Prostate gland (tissue), 2 donors: ENCODE data around the gene SIRT3. TPM values are rescaled to one million over a fixed set of nuclear protein-coding genes. Genes with fewer than 3 reads are reported as not detected.
"Not testable (repeated sequence)": the region's sequence is repeated elsewhere in the genome, so short reads cannot be mapped to it uniquely, and the experiment has no call there.

Experiments used
- DNase-seq: peaks from one replicate; pipeline ENCODE4 v3.0.0-alpha.2; 2019; ENCODE audit warnings: low spot score
- H3K27ac ChIP-seq, 2 donors: fragments of 200-600 bp; sonication (generic); 2 replicates each; pipeline ENCODE4 v1.5.1; 2017 to 2019
- H3K27me3 ChIP-seq: fragments of 200-600 bp; sonication (generic); replicated peaks from 2 replicates; pipeline ENCODE4 v1.5.1; 2019; ENCODE audit not compliant: insufficient read depth
- H3K36me3 ChIP-seq, 2 donors: fragments of 200-600 bp; sonication (generic); 1 replicate in 1 of 2; 2 replicates in 1 of 2; pipeline versions ENCODE4 v1.5.1 to v1.8.1; 2017 to 2019
- H3K4me1 ChIP-seq: fragments of 200-600 bp; sonication (generic); replicated peaks from 2 replicates; pipeline ENCODE4 v1.5.1; 2019
- H3K4me3 ChIP-seq, 2 donors: fragments of 200-600 bp; sonication (generic); 2 replicates each; pipeline ENCODE4 v1.5.1; 2017 to 2019
- H3K9me3 ChIP-seq: fragments of 200-600 bp; sonication (generic); 2 replicates; pipeline ENCODE4 v1.5.1; 2017
- POLR2A ChIP-seq: fragments of 450-650 bp; IDR thresholded peaks from one replicate; pipeline ENCODE4 v1.6.1; 2016; ENCODE audit warnings: antibody characterized with exemption, mild to moderate bottlenecking
- POLR2AphosphoS5 ChIP-seq: sonication (generic); formaldehyde crosslinking; IDR thresholded peaks from one replicate; pipeline ENCODE4 v1.6.1; 2017; ENCODE audit warnings: antibody characterized with exemption
- WGBS: methylation state at CpG from one replicate; pipeline ENCODE4 v1.1.5; 2018; 5-methylcytosine and 5-hydroxymethylcytosine counted together
- intact Hi-C: fragments of 100-400 bp; cut with DNase I; formaldehyde crosslinking; loops from one replicate; pipeline ENCODE4 v1.14.2; 2022
- total RNA-seq, 2 donors: library from RNA; depleted of rRNA; stranded (reverse); fragments of >200 nt; gene quantifications; one replicate each; pipeline ENCODE4 v1.1.0, GENCODE V29; 2016
- TF ChIP-seq, protein P1 (sequence below), 4 experiments: fragments of 200-600 bp in 2 of 4; fragments of 450-650 bp in 2 of 4; sonication (generic) in 2 of 4; IDR thresholded peaks; 1 replicate in 3 of 4; 2 replicates in 1 of 4; pipeline ENCODE4 v1.5.1; 2016 to 2019; ENCODE audit warnings: antibody characterized with exemption in 4 of 4, mild to moderate bottlenecking in 2 of 4, moderate library complexity in 2 of 4

Gene SIRT3
- total RNA-seq, 2 donors from 2014 or later = 21.5 to 32.5 TPM

- H3K36me3 ChIP-seq = peaks cover 0 to 1% of the 10 kb centered on the region in 2 donors
- no peak for TF ChIP-seq POLR2AphosphoS5
- TF ChIP-seq, protein P1, sequence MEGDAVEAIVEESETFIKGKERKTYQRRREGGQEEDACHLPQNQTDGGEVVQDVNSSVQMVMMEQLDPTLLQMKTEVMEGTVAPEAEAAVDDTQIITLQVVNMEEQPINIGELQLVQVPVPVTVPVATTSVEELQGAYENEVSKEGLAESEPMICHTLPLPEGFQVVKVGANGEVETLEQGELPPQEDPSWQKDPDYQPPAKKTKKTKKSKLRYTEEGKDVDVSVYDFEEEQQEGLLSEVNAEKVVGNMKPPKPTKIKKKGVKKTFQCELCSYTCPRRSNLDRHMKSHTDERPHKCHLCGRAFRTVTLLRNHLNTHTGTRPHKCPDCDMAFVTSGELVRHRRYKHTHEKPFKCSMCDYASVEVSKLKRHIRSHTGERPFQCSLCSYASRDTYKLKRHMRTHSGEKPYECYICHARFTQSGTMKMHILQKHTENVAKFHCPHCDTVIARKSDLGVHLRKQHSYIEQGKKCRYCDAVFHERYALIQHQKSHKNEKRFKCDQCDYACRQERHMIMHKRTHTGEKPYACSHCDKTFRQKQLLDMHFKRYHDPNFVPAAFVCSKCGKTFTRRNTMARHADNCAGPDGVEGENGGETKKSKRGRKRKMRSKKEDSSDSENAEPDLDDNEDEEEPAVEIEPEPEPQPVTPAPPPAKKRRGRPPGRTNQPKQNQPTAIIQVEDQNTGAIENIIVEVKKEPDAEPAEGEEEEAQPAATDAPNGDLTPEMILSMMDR (IDR thresholded peaks at IDR 0.05) = no peak
- no peak for TF ChIP-seq POLR2A
- no peaks in the 10 kb centered on the region for H3K4me1 ChIP-seq
- WGBS = 86% methylated on average over 13 of the region's 13 CpGs
- H3K9me3 ChIP-seq = no peaks in the 10 kb centered on the region
- DNase-seq = no peak
- no peaks in the 10 kb centered on the region for H3K27me3 ChIP-seq
- H3K27ac ChIP-seq = no peak overlapping the region
- intact Hi-C loops = no loop called here
- no peak overlapping the region for H3K4me3 ChIP-seq
These were observed 37.0 kb downstream of the SIRT3 start for GRCh38 chr11:199004-199581.

DNA sequence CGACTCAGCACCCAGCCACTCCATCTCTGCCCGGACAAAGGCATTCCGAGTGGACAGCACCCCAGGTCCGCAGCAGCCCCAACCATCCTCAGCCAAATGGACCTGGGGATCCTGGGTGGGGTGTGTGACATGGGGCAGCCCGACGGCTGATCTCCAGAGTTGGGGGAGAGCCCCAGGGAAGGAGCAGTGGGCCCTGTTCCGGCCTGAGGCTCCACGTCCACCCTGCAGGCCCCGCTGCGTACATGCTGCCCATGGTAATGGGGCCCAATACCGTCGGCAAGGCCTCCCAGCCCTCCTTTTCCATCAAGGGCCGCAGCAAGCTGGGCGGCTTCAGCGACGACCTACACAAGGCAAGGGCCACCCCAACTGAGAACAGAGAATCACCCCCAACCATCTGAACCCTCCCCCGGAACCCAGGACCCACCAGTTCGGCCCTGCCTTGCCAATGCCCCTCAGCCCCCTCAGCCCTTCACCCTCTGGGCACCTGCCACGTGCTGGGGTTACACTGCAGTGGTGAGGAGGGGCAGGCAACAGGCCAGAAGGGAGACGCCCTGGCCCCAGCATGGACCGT lies 37.8 kb downstream of the SIRT3 start:
- DNase-seq = no peak
- H3K27me3 ChIP-seq = no peaks in the 10 kb centered on the region
- H3K9me3 ChIP-seq = no peaks in the 10 kb centered on the region
- H3K4me1 ChIP-seq = no peaks in the 10 kb centered on the region
- no peak overlapping the region for H3K4me3 ChIP-seq
- intact Hi-C loops = no loop called here
- no peak overlapping the region for H3K27ac ChIP-seq
- no peaks in the 10 kb centered on the region for H3K36me3 ChIP-seq
- WGBS = 86% methylated on average over 21 of the region's 21 CpGs
- TF ChIP-seq POLR2A (no peak), POLR2AphosphoS5 (no peak)
- TF ChIP-seq, protein P1 (IDR thresholded peaks at IDR 0.05) = no peak

DNA sequence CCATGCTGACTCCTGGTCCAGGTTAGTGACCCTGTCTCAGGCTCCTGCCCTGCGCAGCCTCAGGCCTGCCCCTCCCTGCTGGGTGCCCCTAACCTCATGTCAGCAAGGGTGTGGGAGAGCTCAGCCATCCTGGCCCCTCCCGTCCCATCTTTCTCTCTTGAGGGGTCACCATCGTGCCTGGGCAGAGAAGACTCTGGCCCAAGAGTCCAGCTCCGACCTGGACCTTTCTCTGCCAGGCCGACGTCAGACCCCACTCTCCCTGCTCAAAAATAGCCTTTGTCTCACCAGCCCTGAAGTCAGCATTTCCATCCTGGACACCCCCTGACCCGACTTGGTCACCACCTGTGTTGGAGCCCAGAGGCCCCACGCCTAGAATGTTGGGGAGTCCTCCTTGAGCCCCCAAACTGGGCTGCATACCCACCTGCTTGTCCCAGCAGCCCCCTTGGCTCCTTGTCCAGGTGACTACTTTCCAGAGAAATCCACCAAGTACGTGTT lies 38.4 kb downstream of the SIRT3 start:
- Histone ChIP-seq H3K27me3 (no peaks in the 10 kb centered on the region), H3K4me3 (no peak overlapping the region), H3K27ac (no peak overlapping the region), H3K36me3 (no peaks in the 10 kb centered on the region), H3K4me1 (no peaks in the 10 kb centered on the region), H3K9me3 (no peaks in the 10 kb centered on the region)
- WGBS = 89% methylated on average over 9 of the region's 9 CpGs
- intact Hi-C loops = no loop called here
- no peak for DNase-seq
- TF ChIP-seq POLR2AphosphoS5 (no peak), POLR2A (no peak)
- TF ChIP-seq, protein P1 (IDR thresholded peaks at IDR 0.05) = no peak

DNA sequence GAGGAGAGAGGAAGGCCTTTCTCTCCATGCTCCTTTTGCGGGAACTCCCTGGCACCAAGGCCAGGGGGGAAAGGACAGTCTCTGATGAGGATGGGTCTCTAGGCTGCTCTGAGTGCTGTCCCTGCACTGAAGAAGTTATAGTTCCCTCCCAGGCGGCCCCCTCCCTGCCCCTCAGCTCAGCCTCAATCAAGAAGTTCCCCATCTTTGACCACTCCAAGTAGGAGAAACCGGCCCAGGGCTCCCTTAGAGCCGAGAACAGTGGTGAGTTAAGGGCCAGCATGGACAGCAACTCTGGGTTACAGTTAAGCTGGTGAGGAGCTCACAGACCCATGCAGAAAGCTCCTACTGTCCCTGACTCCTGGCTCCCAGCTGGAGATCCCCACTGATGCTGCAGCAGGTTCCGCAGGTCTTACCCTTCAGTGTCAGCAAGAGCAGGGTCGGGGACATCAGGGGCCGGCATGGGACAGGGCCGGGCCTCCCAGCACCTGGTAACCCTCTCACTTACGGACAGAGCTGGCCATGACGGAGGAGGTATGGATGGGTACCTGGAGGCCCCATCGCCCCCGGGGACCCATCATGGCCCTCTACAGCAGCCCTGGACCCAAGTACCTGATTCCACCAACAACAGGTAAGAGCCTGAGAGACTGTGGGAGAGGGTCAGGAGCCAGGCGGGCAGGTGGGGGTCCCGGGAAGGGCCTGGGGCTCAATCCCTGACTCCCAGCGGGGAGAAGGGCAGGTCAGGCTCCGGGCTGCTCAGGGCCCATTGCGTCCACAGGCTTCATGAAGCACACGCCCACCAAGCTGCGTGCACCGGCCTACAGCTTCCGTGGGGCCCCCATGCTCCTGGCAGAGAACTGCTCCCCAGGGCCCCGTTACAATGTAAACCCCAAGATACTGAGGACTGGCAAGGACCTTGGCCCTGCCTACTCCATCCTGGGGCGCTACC lies 39.1 kb downstream of the SIRT3 start:
- TF ChIP-seq POLR2A (no peak), POLR2AphosphoS5 (no peak)
- TF ChIP-seq, protein P1 (IDR thresholded peaks at IDR 0.05) = no peak
- H3K27me3 ChIP-seq = no peaks in the 10 kb centered on the region
- H3K36me3 ChIP-seq = no peaks in the 10 kb centered on the region
- no peak overlapping the region for H3K4me3 ChIP-seq
- H3K27ac ChIP-seq = no peak overlapping the region
- intact Hi-C loops = no loop called here
- no peaks in the 10 kb centered on the region for H3K9me3 ChIP-seq
- 80% methylated on average over 22 of the region's 23 CpGs for WGBS
- H3K4me1 ChIP-seq = no peaks in the 10 kb centered on the region
- no peak for DNase-seq

GRCh38 chr11:193481-193880 lies 42.7 kb downstream of the SIRT3 start:
- H3K27me3 ChIP-seq, H3K4me3 ChIP-seq, H3K4me1 ChIP-seq, H3K27ac ChIP-seq, H3K36me3 ChIP-seq, H3K9me3 ChIP-seq, DNase-seq, intact Hi-C loops: not testable (repeated sequence)
- WGBS = 78% methylated on average over 5 of the region's 5 CpGs

DNA sequence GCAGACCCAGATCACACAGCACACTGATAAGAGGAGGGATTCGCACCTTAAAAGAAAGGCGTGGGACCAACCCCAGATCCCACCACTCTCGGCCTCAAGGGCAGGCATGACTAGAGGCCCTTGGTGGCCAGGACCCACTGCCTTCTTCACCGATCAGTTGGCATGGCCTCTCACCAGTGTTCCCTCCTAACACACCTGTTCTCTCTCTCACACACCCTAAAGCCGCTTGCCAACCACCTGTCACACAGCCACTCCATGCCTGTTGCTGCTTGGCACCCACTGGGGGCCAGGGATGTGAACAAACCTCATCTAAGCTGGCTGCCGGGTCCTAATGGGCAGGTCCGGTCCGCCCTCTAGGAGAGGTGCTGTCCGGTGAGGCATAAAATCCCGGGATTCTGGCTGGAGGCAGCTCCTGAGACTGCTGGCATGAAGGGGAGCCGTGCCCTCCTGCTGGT lies 43.4 kb downstream of the SIRT3 start, which contains the start of gene SCGB1C1:
Gene SCGB1C1, plus strand, starts transcription at position 405 of the 455 bp plus-strand sequence. Its CDS starts 22 bp downstream, at position 427.
- H3K27ac ChIP-seq, H3K4me3 ChIP-seq, H3K36me3 ChIP-seq, H3K27me3 ChIP-seq, DNase-seq, intact Hi-C loops, H3K9me3 ChIP-seq, H3K4me1 ChIP-seq: not testable (repeated sequence)
- WGBS = 100% methylated on average over 1 of the region's 11 CpGs
